HEK293T (cell line): ENCODE data around the gene ADAMTS13.

Experiments
- BHLHE40 ChIP-seq: fragments of 450-650 bp; IDR thresholded peaks from 2 replicates; pipeline ENCODE4 v1.6.1; 2016; ENCODE audit warnings: mild to moderate bottlenecking, moderate library complexity, borderline replicate concordance
- FOXK2 ChIP-seq: fragments of 450-650 bp; IDR thresholded peaks from 2 replicates; pipeline ENCODE4 v1.6.1; 2016; ENCODE audit warnings: mild to moderate bottlenecking
- SP1 ChIP-seq: fragments of 450-650 bp; IDR thresholded peaks from 2 replicates; pipeline ENCODE4 v1.6.1; 2017
- SUZ12 ChIP-seq: fragments of 450-650 bp; IDR thresholded peaks from 2 replicates; pipeline ENCODE4 v1.6.1; 2016; ENCODE audit warnings: mild to moderate bottlenecking
- TARDBP ChIP-seq: fragments of 450-650 bp; IDR thresholded peaks from 2 replicates; pipeline ENCODE4 v1.6.1; 2016

DNA sequence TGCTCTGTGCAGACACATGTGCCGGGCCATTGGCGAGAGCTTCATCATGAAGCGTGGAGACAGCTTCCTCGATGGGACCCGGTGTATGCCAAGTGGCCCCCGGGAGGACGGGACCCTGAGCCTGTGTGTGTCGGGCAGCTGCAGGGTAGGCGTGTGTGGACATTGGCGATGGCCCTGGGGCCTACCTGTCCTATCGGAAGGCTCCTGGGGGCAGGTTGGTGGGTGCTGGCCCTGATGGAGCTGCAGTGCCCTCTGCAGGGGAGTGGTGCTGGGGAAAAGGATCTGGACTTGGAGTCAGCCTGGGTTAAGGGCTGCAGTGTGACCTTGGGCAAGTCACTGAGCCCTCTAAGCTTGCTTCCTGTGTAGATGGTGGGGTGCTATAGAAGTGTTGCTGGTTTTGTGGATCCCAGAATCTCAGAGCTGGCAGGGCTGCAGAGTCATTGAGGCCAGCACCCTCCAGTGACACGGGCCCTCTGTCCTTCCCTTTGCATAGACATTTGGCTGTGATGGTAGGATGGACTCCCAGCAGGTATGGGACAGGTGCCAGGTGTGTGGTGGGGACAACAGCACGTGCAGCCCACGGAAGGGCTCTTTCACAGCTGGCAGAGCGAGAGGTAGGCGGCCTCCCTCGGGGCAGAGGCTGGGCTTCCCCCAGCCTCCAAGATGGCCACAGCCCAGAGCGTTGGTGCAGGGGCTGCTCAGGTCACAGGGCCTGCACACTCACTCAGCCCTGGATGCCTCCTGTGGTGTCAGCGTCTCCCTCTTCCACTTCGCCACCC lies 15.8 kb downstream of the ADAMTS13 start:
- TF ChIP-seq SUZ12 (no peak), BHLHE40 (no peak), TARDBP (no peak), SP1 (no peak), FOXK2 (no peak)
